Activated CD8-positive, alpha-beta T cell treated with anti-CD3 and anti-CD28 coated beads for 36 hours (primary cell): ENCODE results near the gene AARS2. TPM values are rescaled to one million over a fixed set of nuclear protein-coding genes. Genes with fewer than 3 reads are reported as not detected.

Experiments used
- ATAC-seq: fragments of 200-7000 bp; cut with Tn5 transposase; one replicate; pipeline ENCODE4 v1.10.0; 2021; ENCODE audit warnings: mild to moderate bottlenecking, moderate library complexity
- CTCF ChIA-PET: fragments of 350-600 bp; sonication (Branson Sonifier 250); formaldehyde crosslinking; loops from one replicate; lab custom pipeline; 2021; ENCODE audit warnings: antibody characterized with exemption; lab: Charles Lee
- POLR2A ChIA-PET: fragments of 350-600 bp; sonication (Branson Sonifier 250); formaldehyde crosslinking; loops from one replicate; lab custom pipeline; 2021; ENCODE audit warnings: antibody characterized with exemption; lab: Charles Lee
- DNase-seq: peaks from one replicate; pipeline ENCODE4 v3.0.0-alpha.2; 2020
- H3K27ac Mint-ChIP-seq: one replicate; pipeline ENCODE4 v1.8.0; 2021; ENCODE audit warnings: mild to moderate bottlenecking, mixed read lengths
- H3K27me3 Mint-ChIP-seq: one replicate; pipeline ENCODE4 v1.8.0; 2021; ENCODE audit warnings: mixed read lengths
- H3K36me3 Mint-ChIP-seq: one replicate; pipeline ENCODE4 v1.8.0; 2021; ENCODE audit warnings: low read depth, mixed read lengths
- H3K4me1 Mint-ChIP-seq: one replicate; pipeline ENCODE4 v1.8.0; 2021; ENCODE audit warnings: low read depth, mixed read lengths
- H3K4me3 Mint-ChIP-seq: one replicate; pipeline ENCODE4 v1.8.0; 2021; ENCODE audit warnings: mild to moderate bottlenecking, moderate library complexity, mixed read lengths
- H3K9me3 Mint-ChIP-seq: one replicate; pipeline ENCODE4 v1.8.0; 2021; ENCODE audit warnings: mixed read lengths
- CTCF ChIP-seq: fragments of 200-600 bp; IDR thresholded peaks from one replicate; pipeline ENCODE4 v1.8.0; 2022; ENCODE audit warnings: antibody characterized with exemption, mild to moderate bottlenecking
- intact Hi-C: fragments of 100-400 bp; cut with micrococcal nuclease; formaldehyde crosslinking; loops from one replicate; pipeline ENCODE4 v1.10.0; 2022
- total RNA-seq, 2 experiments: library from RNA; stranded (reverse); gene quantifications; one replicate each; pipeline ENCODE4 v1.2.3, GENCODE V29; 2021

Gene AARS2
- total RNA-seq, 2 experiments from 2014 or later: 16.2 to 16.3 TPM

GRCh38 chr6:44250067-44250717 is 63.0 kb downstream of the AARS2 start:
- CTCF ChIA-PET: interaction anchor here (1.2 to 1.6 kb wide), 2 partner anchors 12 to 14 kb away, joined by 4 to 5 read pairs; no protein-coding TSS in a partner anchor
- peak overlapping the region; percentile 100 for H3K27ac Mint-ChIP-seq
- H3K36me3 Mint-ChIP-seq: peaks cover 72% of the 10 kb centered on the region
- no peak for ATAC-seq
- no peak for TF ChIP-seq CTCF
- peaks cover 3% of the 10 kb centered on the region for H3K27me3 Mint-ChIP-seq
- H3K4me3 Mint-ChIP-seq: peak overlapping the region; percentile 100
- no peaks in the 10 kb centered on the region for H3K9me3 Mint-ChIP-seq
- no peak for DNase-seq
- H3K4me1 Mint-ChIP-seq: peaks cover 65% of the 10 kb centered on the region
- POLR2A ChIA-PET: interaction anchor here (1.2 to 17.2 kb wide), 5 partner anchors 5 to 81 kb away, joined by 3 to 486 read pairs (median 131); partner anchors contain the start of genes HSP90AB1, NFKBIE, SLC29A1 and SLC35B2
- intact Hi-C loops: no loop called here

Other genes with a start within 250 kb of the AARS2 start
- 10 to 100 TPM; 42.8 to 44.3 TPM for gene MRPL14, start 185.9 kb downstream of the AARS2 start, total RNA-seq
- 10 to 100 TPM in 1 of 2 experiments, 1 to 10 TPM in 1; 9.1 to 12.9 TPM for gene TMEM63B, start 185.8 kb downstream of the AARS2 start, total RNA-seq
- gene CAPN11, start 154.5 kb downstream of the AARS2 start, total RNA-seq: under 1 TPM; 0.11 to 0.18 TPM
- not detected for gene MYMX, start 96.4 kb downstream of the AARS2 start, total RNA-seq
- gene SLC29A1, start 89.8 kb downstream of the AARS2 start, total RNA-seq: 10 to 100 TPM; 56.1 to 57.4 TPM
- gene HSP90AB1, start 66.2 kb downstream of the AARS2 start, total RNA-seq: 1,000 to 10,000 TPM; 2,124 to 2,130 TPM
- 10 to 100 TPM; 15.4 to 16.7 TPM for gene SLC35B2, start 55.8 kb downstream of the AARS2 start, total RNA-seq
- 10 to 100 TPM; 13.3 to 17.9 TPM for gene NFKBIE, start 47.8 kb downstream of the AARS2 start, total RNA-seq
- gene TMEM151B, start 42.9 kb downstream of the AARS2 start, total RNA-seq: under 1 TPM in 1 of 2 experiments, not detected in 1; 0.05 TPM
- gene SPATS1, start 29.3 kb upstream of the AARS2 start, total RNA-seq: not detected
- gene CDC5L, start 74.4 kb upstream of the AARS2 start, total RNA-seq: 10 to 100 TPM; 20.4 to 21.4 TPM